HCT116 (cell line): Measurements from ENCODE around the gene STIM1. TPM values are rescaled to one million over a fixed set of nuclear protein-coding genes. Genes with fewer than 3 reads are reported as not detected.

Experiments
- ATAC-seq: fragments of 200-7000 bp; cut with Tn5 transposase; 2 replicates; pipeline ENCODE4 v1.9.1; 2020; ENCODE audit warnings: mild to moderate bottlenecking, moderate library complexity
- BruUV-seq: library from RNA; stranded (reverse); fragments of 400-500 nt; replicated peaks from 2 replicates; lab custom pipeline; 2021; lab: Mats Ljungman, UMichigan
- CTCF ChIA-PET: fragments of 300-600 bp; sonication (Branson Sonifier 250); formaldehyde crosslinking; loops from one replicate; lab custom pipeline; 2021; ENCODE audit warnings: antibody characterized with exemption; lab: Charles Lee
- POLR2A ChIA-PET: fragments of 300-600, 350-600 bp; sonication (Branson Sonifier 250); formaldehyde crosslinking; loops from one replicate; lab custom pipeline; 2021; ENCODE audit warnings: antibody characterized with exemption; lab: Charles Lee
- RAD21 ChIA-PET, 2 experiments: fragments of 300-600 bp; sonication (Branson Sonifier 250); formaldehyde crosslinking; loops; one replicate each; lab custom pipeline; 2023; ENCODE audit warnings: low total read pairs in 2 of 2; ENCODE audit not compliant: uncharacterized antibody in 2 of 2, unreplicated experiment in 2 of 2, low non-redundant PET in 1 of 2; lab: Charles Lee
- DNase-seq: peaks from one replicate; pipeline ENCODE4 v3.0.0-alpha.2; 2010; ENCODE audit warnings: low read depth, low spot score
- H2AFZ ChIP-seq: fragments of 200-600 bp; shearing (Covaris generic), sonication (generic); 2 replicates; pipeline ENCODE4 v1.6.1; 2017; ENCODE audit warnings: low read depth, mixed run types, mixed read lengths, antibody characterized with exemption, low read length; ENCODE audit not compliant: poor library complexity, severe bottlenecking
- H3K27ac ChIP-seq: 2 replicates; pipeline ENCODE4 v1.5.1; 2012; ENCODE audit warnings: low read depth, low read length
- H3K27me3 ChIP-seq: fragments of 200-600 bp; sonication (generic); 2 replicates; pipeline ENCODE4 v1.6.1; 2016; ENCODE audit warnings: mixed run types, low read length, mixed read lengths; ENCODE audit not compliant: insufficient read depth
- H3K36me3 ChIP-seq, 2 experiments: fragments of 200-500 bp in 1 of 2; fragments of 200-600 bp in 1 of 2; sonication (Bioruptor generic) in 1 of 2; sonication (generic) in 1 of 2; 2 replicates each; pipeline versions ENCODE4 v1.5.1 to v1.6.1; 2014 to 2016; ENCODE audit warnings: low read length in 2 of 2, inconsistent platforms in 1 of 2, mixed read lengths in 1 of 2, mixed run types in 1 of 2; ENCODE audit not compliant: insufficient read depth in 2 of 2, control insufficient read depth in 1 of 2
- H3K4me1 ChIP-seq, 2 experiments: fragments of 200-600 bp in 1 of 2; sonication (generic) in 1 of 2; 2 replicates each; pipeline versions ENCODE4 v1.5.1 to v1.6.1; 2012 to 2017; ENCODE audit warnings: low read length in 2 of 2, inconsistent platforms in 1 of 2, mild to moderate bottlenecking in 1 of 2, mixed read lengths in 1 of 2, mixed run types in 1 of 2, moderate library complexity in 1 of 2; ENCODE audit not compliant: insufficient read depth in 2 of 2, control insufficient read depth in 1 of 2
- H3K4me2 ChIP-seq: fragments of 200-600 bp; sonication (generic); 2 replicates; pipeline ENCODE4 v1.6.1; 2017; ENCODE audit warnings: mixed run types, low read length, mixed read lengths
- H3K4me3 ChIP-seq, 2 experiments: fragments of 200-600 bp in 1 of 2; sonication (generic) in 1 of 2; replicated peaks in 1 of 2; 2 replicates each; pipeline ENCODE4 v1.5.1; 2011 to 2016; ENCODE audit warnings: low read length in 2 of 2, control low read depth in 1 of 2, low read depth in 1 of 2, mild to moderate bottlenecking in 1 of 2, mixed read lengths in 1 of 2, mixed run types in 1 of 2
- H3K79me2 ChIP-seq: fragments of 200-600 bp; sonication (generic); 2 replicates; pipeline ENCODE4 v1.6.1; 2017; ENCODE audit warnings: mild to moderate bottlenecking, mixed run types, low read length, moderate library complexity, mixed read lengths; ENCODE audit not compliant: insufficient read depth
- H3K9ac ChIP-seq: fragments of 200-600 bp; sonication (generic); 2 replicates; pipeline ENCODE4 v1.6.1; 2016; ENCODE audit warnings: low read length, mixed read lengths
- H3K9me2 ChIP-seq: fragments of 200-600 bp; sonication (generic), shearing (Covaris generic); 2 replicates; pipeline ENCODE4 v1.6.1; 2017; ENCODE audit warnings: mixed run types, mild to moderate bottlenecking, moderate library complexity; ENCODE audit not compliant: insufficient read depth
- H3K9me3 ChIP-seq, 2 experiments: fragments of 200-500 bp in 1 of 2; fragments of 200-600 bp in 1 of 2; sonication (Bioruptor generic) in 1 of 2; sonication (generic) in 1 of 2; 2 replicates each; pipeline ENCODE4 v1.6.1; 2014 to 2017; ENCODE audit warnings: low read length in 2 of 2, mixed read lengths in 2 of 2, inconsistent platforms in 1 of 2, low read depth in 1 of 2, mild to moderate bottlenecking in 1 of 2, mixed run types in 1 of 2, moderate library complexity in 1 of 2; ENCODE audit not compliant: control insufficient read depth in 1 of 2, insufficient read depth in 1 of 2
- H4K20me1 ChIP-seq: fragments of 200-600 bp; sonication (generic), shearing (Covaris generic); 2 replicates; pipeline ENCODE4 v1.6.1; 2017; ENCODE audit warnings: mixed run types, mild to moderate bottlenecking, moderate library complexity; ENCODE audit not compliant: insufficient read depth
- EGR1 ChIP-seq: IDR thresholded peaks from 2 replicates; pipeline ENCODE4 v1.6.1; 2012; ENCODE audit warnings: low read depth
- ELF1 ChIP-seq: IDR thresholded peaks from 2 replicates; pipeline ENCODE4 v1.6.1; 2012; ENCODE audit warnings: low read depth, borderline replicate concordance
- EZH2 ChIP-seq: fragments of 200-600 bp; sonication (generic); IDR thresholded peaks from 2 replicates; pipeline ENCODE4 v1.6.1; 2017; ENCODE audit warnings: antibody characterized with exemption, mixed run types
- EZH2phosphoT487 ChIP-seq: fragments of 200-600 bp; IDR thresholded peaks from 2 replicates; pipeline ENCODE4 v1.6.1; 2018; ENCODE audit warnings: antibody characterized with exemption, borderline replicate concordance
- FOSL1 ChIP-seq: IDR thresholded peaks from 2 replicates; pipeline ENCODE4 v1.6.1; 2012; ENCODE audit warnings: low read depth
- JUND ChIP-seq: IDR thresholded peaks from 2 replicates; pipeline ENCODE4 v1.6.1; 2012
- POLR2A ChIP-seq: IDR thresholded peaks from 2 replicates; pipeline ENCODE4 v1.7.0; 2011; ENCODE audit warnings: borderline replicate concordance; ENCODE audit not compliant: insufficient read depth, insufficient read length; ENCODE audit errors: extremely low read depth
- RAD21 ChIP-seq: IDR thresholded peaks from 2 replicates; pipeline ENCODE4 v1.6.1; 2012; ENCODE audit warnings: low read depth, mild to moderate bottlenecking
- SP1 ChIP-seq: IDR thresholded peaks from 2 replicates; pipeline ENCODE4 v1.6.1; 2012; ENCODE audit warnings: low read depth
- SRF ChIP-seq: IDR thresholded peaks from 2 replicates; pipeline ENCODE4 v1.6.1; 2012; ENCODE audit warnings: low read depth
- TCF7L2 ChIP-seq: IDR thresholded peaks from 2 replicates; pipeline ENCODE4 v1.7.0; 2011; ENCODE audit warnings: borderline replicate concordance, inconsistent platforms; ENCODE audit not compliant: insufficient read depth, insufficient read length; ENCODE audit errors: extremely low read depth
- YY1 ChIP-seq: IDR thresholded peaks from 2 replicates; pipeline ENCODE4 v1.6.1; 2011; ENCODE audit warnings: low read length, low read depth, moderate library complexity, mild to moderate bottlenecking; ENCODE audit not compliant: insufficient replicate concordance; ENCODE audit errors: extremely low read depth
- ZFX ChIP-seq: fragments of 450-650 bp; IDR thresholded peaks from 2 replicates; pipeline ENCODE4 v1.6.1; 2017
- ZNF274 ChIP-seq: fragments of 200-500 bp; sonication (Bioruptor generic); IDR thresholded peaks from 2 replicates; pipeline ENCODE4 v1.6.1; 2014; ENCODE audit warnings: mild to moderate bottlenecking, low read depth, low read length, inconsistent platforms
- intact Hi-C: fragments of 100-400 bp; cut with micrococcal nuclease; formaldehyde crosslinking; loops from 2 replicates; pipeline ENCODE4 v1.10.0; 2022
- total RNA-seq: library from RNA; stranded (reverse); gene quantifications from one replicate; pipeline ENCODE4 v1.2.1, GENCODE V29; 2021; ENCODE audit not compliant: unreplicated experiment
- TF ChIP-seq, protein P1 (sequence below): IDR thresholded peaks from 2 replicates; pipeline ENCODE4 v1.6.1; 2012; ENCODE audit warnings: low read depth
- TF ChIP-seq, protein P2 (sequence below): IDR thresholded peaks from 2 replicates; pipeline ENCODE4 v1.6.1; 2011; ENCODE audit warnings: mild to moderate bottlenecking, low read length, moderate library complexity; ENCODE audit not compliant: insufficient replicate concordance; ENCODE audit errors: extremely low read depth
- TF ChIP-seq, protein P3 (sequence below), 3 experiments: fragments of 200-600 bp in 1 of 3; sonication (generic) in 1 of 3; IDR thresholded peaks in 2 of 3; conservative IDR thresholded peaks in 1 of 3; 2 replicates each; pipeline ENCODE4 v1.5.1; 2012 to 2017; ENCODE audit warnings: low read depth in 2 of 3, low read length in 2 of 3, antibody characterized with exemption in 1 of 3, borderline replicate concordance in 1 of 3, control low read depth in 1 of 3, mild to moderate bottlenecking in 1 of 3, mixed read lengths in 1 of 3, mixed run types in 1 of 3, moderate library complexity in 1 of 3; ENCODE audit not compliant: insufficient read depth in 1 of 3
- TF ChIP-seq, protein P4 (sequence below): IDR thresholded peaks from 2 replicates; pipeline ENCODE4 v1.6.1; 2012

Gene STIM1
- total RNA-seq, 1 experiment from 2014 or later = 22.3 TPM

DNA sequence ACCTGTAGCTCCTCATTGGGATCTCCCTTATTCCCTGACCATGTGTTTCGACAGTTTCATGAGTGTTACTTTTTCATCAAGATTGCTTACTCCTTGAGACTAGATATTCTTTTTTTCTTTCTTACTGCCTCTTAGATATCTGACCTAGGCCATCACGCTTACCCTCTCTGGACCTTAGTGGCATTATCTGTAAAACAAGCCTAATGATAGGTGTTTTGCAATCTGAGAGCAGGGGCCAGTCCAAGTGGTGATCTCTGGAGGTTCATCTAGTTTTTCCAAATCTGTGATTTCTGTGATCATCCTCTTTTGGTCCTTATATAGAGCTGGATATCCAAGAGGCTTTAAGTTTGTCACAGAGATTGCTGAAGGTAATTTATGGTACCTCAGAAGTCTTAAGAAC lies 34.5 kb downstream of the STIM1 start:
- Histone ChIP-seq H3K27ac (no peak overlapping the region), H3K36me3 (no peaks in the 10 kb centered on the region), H3K4me1 (peaks cover 11 to 12% of the 10 kb centered on the region in 2 experiments; a peak in 3 of 4 replicates), H3K9me2 (no peaks in the 10 kb centered on the region), H3K27me3 (no peaks in the 10 kb centered on the region), H4K20me1 (no peaks in the 10 kb centered on the region), H3K79me2 (peaks cover 3% of the 10 kb centered on the region; the same call in 1 of the 2 replicates), H2AFZ (no peak overlapping the region), H3K4me3 (no peak overlapping the region), H3K9ac (no peak overlapping the region), H3K4me2 (no peak overlapping the region), H3K9me3 (no peaks in the 10 kb centered on the region)
- BruUV-seq = no TSS peak
- TF ChIP-seq, protein P1, sequence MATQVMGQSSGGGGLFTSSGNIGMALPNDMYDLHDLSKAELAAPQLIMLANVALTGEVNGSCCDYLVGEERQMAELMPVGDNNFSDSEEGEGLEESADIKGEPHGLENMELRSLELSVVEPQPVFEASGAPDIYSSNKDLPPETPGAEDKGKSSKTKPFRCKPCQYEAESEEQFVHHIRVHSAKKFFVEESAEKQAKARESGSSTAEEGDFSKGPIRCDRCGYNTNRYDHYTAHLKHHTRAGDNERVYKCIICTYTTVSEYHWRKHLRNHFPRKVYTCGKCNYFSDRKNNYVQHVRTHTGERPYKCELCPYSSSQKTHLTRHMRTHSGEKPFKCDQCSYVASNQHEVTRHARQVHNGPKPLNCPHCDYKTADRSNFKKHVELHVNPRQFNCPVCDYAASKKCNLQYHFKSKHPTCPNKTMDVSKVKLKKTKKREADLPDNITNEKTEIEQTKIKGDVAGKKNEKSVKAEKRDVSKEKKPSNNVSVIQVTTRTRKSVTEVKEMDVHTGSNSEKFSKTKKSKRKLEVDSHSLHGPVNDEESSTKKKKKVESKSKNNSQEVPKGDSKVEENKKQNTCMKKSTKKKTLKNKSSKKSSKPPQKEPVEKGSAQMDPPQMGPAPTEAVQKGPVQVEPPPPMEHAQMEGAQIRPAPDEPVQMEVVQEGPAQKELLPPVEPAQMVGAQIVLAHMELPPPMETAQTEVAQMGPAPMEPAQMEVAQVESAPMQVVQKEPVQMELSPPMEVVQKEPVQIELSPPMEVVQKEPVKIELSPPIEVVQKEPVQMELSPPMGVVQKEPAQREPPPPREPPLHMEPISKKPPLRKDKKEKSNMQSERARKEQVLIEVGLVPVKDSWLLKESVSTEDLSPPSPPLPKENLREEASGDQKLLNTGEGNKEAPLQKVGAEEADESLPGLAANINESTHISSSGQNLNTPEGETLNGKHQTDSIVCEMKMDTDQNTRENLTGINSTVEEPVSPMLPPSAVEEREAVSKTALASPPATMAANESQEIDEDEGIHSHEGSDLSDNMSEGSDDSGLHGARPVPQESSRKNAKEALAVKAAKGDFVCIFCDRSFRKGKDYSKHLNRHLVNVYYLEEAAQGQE = no peak
- no peak for TF ChIP-seq SP1
- no peak for TF ChIP-seq FOSL1
- no peak for TF ChIP-seq YY1
- TF ChIP-seq EZH2 = no peak
- TF ChIP-seq EGR1 = no peak
- TF ChIP-seq, protein P2, sequence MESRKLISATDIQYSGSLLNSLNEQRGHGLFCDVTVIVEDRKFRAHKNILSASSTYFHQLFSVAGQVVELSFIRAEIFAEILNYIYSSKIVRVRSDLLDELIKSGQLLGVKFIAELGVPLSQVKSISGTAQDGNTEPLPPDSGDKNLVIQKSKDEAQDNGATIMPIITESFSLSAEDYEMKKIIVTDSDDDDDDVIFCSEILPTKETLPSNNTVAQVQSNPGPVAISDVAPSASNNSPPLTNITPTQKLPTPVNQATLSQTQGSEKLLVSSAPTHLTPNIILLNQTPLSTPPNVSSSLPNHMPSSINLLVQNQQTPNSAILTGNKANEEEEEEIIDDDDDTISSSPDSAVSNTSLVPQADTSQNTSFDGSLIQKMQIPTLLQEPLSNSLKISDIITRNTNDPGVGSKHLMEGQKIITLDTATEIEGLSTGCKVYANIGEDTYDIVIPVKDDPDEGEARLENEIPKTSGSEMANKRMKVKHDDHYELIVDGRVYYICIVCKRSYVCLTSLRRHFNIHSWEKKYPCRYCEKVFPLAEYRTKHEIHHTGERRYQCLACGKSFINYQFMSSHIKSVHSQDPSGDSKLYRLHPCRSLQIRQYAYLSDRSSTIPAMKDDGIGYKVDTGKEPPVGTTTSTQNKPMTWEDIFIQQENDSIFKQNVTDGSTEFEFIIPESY = no peak
- no peak for TF ChIP-seq SRF
- TF ChIP-seq ZFX = no peak
- TF ChIP-seq ZNF274 = no peak
- no peak for TF ChIP-seq EZH2phosphoT487
- TF ChIP-seq, protein P3, sequence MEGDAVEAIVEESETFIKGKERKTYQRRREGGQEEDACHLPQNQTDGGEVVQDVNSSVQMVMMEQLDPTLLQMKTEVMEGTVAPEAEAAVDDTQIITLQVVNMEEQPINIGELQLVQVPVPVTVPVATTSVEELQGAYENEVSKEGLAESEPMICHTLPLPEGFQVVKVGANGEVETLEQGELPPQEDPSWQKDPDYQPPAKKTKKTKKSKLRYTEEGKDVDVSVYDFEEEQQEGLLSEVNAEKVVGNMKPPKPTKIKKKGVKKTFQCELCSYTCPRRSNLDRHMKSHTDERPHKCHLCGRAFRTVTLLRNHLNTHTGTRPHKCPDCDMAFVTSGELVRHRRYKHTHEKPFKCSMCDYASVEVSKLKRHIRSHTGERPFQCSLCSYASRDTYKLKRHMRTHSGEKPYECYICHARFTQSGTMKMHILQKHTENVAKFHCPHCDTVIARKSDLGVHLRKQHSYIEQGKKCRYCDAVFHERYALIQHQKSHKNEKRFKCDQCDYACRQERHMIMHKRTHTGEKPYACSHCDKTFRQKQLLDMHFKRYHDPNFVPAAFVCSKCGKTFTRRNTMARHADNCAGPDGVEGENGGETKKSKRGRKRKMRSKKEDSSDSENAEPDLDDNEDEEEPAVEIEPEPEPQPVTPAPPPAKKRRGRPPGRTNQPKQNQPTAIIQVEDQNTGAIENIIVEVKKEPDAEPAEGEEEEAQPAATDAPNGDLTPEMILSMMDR (IDR thresholded peaks at IDR 0.05 in 2 of 3, conservative IDR thresholded peaks at IDR 0.05 in 1 of 3; ENCODE audit: borderline replicate concordance in 1 of 3, insufficient read depth in 1 of 3, low read depth in 2 of 3, low read length in 2 of 3) = no peak
- TF ChIP-seq RAD21 = no peak
- TF ChIP-seq POLR2A = no peak
- no peak for TF ChIP-seq TCF7L2
- TF ChIP-seq, protein P4, sequence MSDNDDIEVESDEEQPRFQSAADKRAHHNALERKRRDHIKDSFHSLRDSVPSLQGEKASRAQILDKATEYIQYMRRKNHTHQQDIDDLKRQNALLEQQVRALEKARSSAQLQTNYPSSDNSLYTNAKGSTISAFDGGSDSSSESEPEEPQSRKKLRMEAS = no peak
- no peak for TF ChIP-seq JUND
- no peak for TF ChIP-seq ELF1
- RAD21 ChIA-PET = no interaction called here
- intact Hi-C loops = no loop called here
- CTCF ChIA-PET = no interaction called here
- POLR2A ChIA-PET = no interaction called here
- DNase-seq (no peak), ATAC-seq (no peak)
